ENCODE data around the gene UNC13A.

The UNC13A gene

DNA sequence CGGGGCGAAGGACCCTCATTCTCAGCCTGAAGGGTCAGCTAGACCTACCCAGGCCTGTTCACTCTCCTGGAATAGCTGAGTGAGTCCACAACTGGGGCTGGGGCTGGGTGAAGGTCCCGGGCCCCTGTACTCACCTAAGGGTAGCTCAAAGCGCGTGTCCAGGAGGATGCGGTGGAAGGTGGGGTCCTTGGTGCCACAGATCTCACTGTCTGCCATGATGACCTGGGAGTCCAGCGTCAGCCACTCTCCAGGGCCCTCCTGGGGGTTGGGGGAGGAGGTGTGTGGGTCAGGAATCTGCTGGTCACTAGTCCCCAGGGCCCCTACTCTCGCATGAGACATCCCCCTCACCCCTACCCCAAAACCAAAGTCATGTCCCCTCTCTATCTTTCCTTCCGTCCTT is 18.7 kb downstream of the UNC13A start:
- H3K9me3 ChIP-seq (ENCODE audit: insufficient read depth, low read depth, low read length) = peaks cover 9% of the 10 kb centered on the region; the same call in 1 of the 2 replicates
- H3K4me3 ChIP-seq (ENCODE audit: low read length, poor library complexity, severe bottlenecking) = no peak overlapping the region
- H3K79me2 ChIP-seq (ENCODE audit: insufficient read depth, low read length) = no peaks in the 10 kb centered on the region
- no peaks in the 10 kb centered on the region for H3K9me2 ChIP-seq (replicated peaks; ENCODE audit: low read depth, low read length)
- TF ChIP-seq, protein P1, sequence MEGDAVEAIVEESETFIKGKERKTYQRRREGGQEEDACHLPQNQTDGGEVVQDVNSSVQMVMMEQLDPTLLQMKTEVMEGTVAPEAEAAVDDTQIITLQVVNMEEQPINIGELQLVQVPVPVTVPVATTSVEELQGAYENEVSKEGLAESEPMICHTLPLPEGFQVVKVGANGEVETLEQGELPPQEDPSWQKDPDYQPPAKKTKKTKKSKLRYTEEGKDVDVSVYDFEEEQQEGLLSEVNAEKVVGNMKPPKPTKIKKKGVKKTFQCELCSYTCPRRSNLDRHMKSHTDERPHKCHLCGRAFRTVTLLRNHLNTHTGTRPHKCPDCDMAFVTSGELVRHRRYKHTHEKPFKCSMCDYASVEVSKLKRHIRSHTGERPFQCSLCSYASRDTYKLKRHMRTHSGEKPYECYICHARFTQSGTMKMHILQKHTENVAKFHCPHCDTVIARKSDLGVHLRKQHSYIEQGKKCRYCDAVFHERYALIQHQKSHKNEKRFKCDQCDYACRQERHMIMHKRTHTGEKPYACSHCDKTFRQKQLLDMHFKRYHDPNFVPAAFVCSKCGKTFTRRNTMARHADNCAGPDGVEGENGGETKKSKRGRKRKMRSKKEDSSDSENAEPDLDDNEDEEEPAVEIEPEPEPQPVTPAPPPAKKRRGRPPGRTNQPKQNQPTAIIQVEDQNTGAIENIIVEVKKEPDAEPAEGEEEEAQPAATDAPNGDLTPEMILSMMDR (conservative IDR thresholded peaks at IDR 0.05; ENCODE audit: low read length) = no peak
- TF ChIP-seq EZH2phosphoT487 (IDR thresholded peaks at IDR 0.05; ENCODE audit: borderline replicate concordance) = no peak
- H3K27me3 ChIP-seq (ENCODE audit: insufficient read depth, low read length, poor library complexity, severe bottlenecking) = no peaks in the 10 kb centered on the region
- no peaks in the 10 kb centered on the region for H3K4me1 ChIP-seq (ENCODE audit: insufficient read depth, low read length, poor library complexity, severe bottlenecking)
- H3K36me3 ChIP-seq (ENCODE audit: insufficient read depth, low read length) = no peaks in the 10 kb centered on the region
- no peaks in the 10 kb centered on the region for H3F3A ChIP-seq (ENCODE audit: low read depth)
- H4K20me1 ChIP-seq (ENCODE audit: insufficient read depth, low read length, poor library complexity, severe bottlenecking) = no peaks in the 10 kb centered on the region
- H2AFZ ChIP-seq (ENCODE audit: low read length) = no peak overlapping the region
- H3K4me2 ChIP-seq (ENCODE audit: low read depth, low read length, poor library complexity, severe bottlenecking) = no peak overlapping the region
- H3K9ac ChIP-seq (ENCODE audit: low read depth, low read length, poor library complexity, severe bottlenecking) = no peak overlapping the region

DNA sequence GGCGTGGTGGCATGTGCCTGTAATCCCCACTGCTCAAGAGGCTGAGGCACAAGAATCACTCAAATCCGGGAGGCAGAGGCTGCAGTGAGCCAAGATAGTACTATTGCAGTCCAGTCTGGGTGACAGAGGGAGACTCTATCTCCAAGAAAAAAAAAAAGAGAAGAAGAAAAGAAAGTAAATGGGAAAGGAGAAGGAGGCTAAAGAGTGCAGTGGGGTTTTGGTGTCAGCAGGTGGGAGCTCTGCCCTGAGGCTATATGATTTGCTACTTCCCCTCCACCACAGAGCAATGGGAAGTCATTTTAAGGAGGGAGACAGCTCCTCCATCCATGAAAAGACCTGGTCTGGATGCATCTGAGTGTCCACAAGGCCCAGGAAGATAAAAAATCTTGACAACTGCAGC is 23.1 kb downstream of the UNC13A start:
- Histone ChIP-seq H3K36me3 (ENCODE audit: insufficient read depth, low read length) (no peaks in the 10 kb centered on the region), H3K27me3 (ENCODE audit: insufficient read depth, low read length, poor library complexity, severe bottlenecking) (no peaks in the 10 kb centered on the region), H3K4me3 (ENCODE audit: low read length, poor library complexity, severe bottlenecking) (no peak overlapping the region), H3K79me2 (ENCODE audit: insufficient read depth, low read length) (no peaks in the 10 kb centered on the region), H3F3A (ENCODE audit: low read depth) (no peaks in the 10 kb centered on the region), H3K4me2 (ENCODE audit: low read depth, low read length, poor library complexity, severe bottlenecking) (no peak overlapping the region), H2AFZ (ENCODE audit: low read length) (no peak overlapping the region), H3K9me2 (replicated peaks; ENCODE audit: low read depth, low read length) (no peaks in the 10 kb centered on the region), H4K20me1 (ENCODE audit: insufficient read depth, low read length, poor library complexity, severe bottlenecking) (no peaks in the 10 kb centered on the region), H3K9ac (ENCODE audit: low read depth, low read length, poor library complexity, severe bottlenecking) (no peak overlapping the region), H3K9me3 (ENCODE audit: insufficient read depth, low read depth, low read length) (peaks cover 10% of the 10 kb centered on the region; the same call in 1 of the 2 replicates), H3K4me1 (ENCODE audit: insufficient read depth, low read length, poor library complexity, severe bottlenecking) (no peaks in the 10 kb centered on the region)
- TF ChIP-seq, protein P1 (conservative IDR thresholded peaks at IDR 0.05; ENCODE audit: low read length) = no peak
- no peak for TF ChIP-seq EZH2phosphoT487 (IDR thresholded peaks at IDR 0.05; ENCODE audit: borderline replicate concordance)

DNA sequence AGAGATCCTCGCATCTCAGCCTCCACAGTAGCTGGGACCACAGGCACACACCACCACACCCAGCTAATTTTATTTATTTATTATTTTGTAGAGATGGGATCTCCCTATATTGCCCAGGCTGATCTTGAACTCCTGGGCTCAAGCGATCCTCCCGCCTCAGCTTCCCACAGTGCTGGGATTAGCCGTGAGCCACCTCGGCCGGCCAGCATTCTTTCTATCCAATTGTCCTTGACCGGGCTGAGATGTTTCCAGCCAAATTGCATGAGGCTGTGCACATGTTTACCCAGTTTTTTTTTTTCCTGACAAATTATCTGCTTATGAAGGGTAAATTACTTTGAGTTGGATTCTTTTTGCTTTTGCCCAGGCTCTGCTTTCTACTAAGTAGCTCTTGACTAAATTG is 28.2 kb downstream of the UNC13A start:
- TF ChIP-seq EZH2phosphoT487 (IDR thresholded peaks at IDR 0.05; ENCODE audit: borderline replicate concordance) = no peak
- TF ChIP-seq, protein P1 (conservative IDR thresholded peaks at IDR 0.05; ENCODE audit: low read length) = no peak
- Histone ChIP-seq H3K4me1 (ENCODE audit: insufficient read depth, low read length, poor library complexity, severe bottlenecking) (no peaks in the 10 kb centered on the region), H3K27me3 (ENCODE audit: insufficient read depth, low read length, poor library complexity, severe bottlenecking) (no peaks in the 10 kb centered on the region), H2AFZ (ENCODE audit: low read length) (no peak overlapping the region), H3K9me3 (ENCODE audit: insufficient read depth, low read depth, low read length) (peaks cover 4% of the 10 kb centered on the region; the same call in 1 of the 2 replicates), H3K4me3 (ENCODE audit: low read length, poor library complexity, severe bottlenecking) (no peak overlapping the region), H3K36me3 (ENCODE audit: insufficient read depth, low read length) (no peaks in the 10 kb centered on the region), H3K4me2 (ENCODE audit: low read depth, low read length, poor library complexity, severe bottlenecking) (no peak overlapping the region), H3K9ac (ENCODE audit: low read depth, low read length, poor library complexity, severe bottlenecking) (no peak overlapping the region), H4K20me1 (ENCODE audit: insufficient read depth, low read length, poor library complexity, severe bottlenecking) (no peaks in the 10 kb centered on the region), H3K79me2 (ENCODE audit: insufficient read depth, low read length) (no peaks in the 10 kb centered on the region), H3F3A (ENCODE audit: low read depth) (no peaks in the 10 kb centered on the region), H3K9me2 (replicated peaks; ENCODE audit: low read depth, low read length) (no peaks in the 10 kb centered on the region)
